GM11168 (cell line): ENCODE data around the gene MST1.
"Not testable (repeated sequence)": the region's sequence is repeated elsewhere in the genome, so short reads cannot be mapped to it uniquely, and the experiment has no call there.

Experiments
- in situ Hi-C: fragments of 300-500 bp; cut with MboI; formaldehyde crosslinking; loops from one replicate; pipeline ENCODE4 v1.12.0; 2022; ENCODE audit warnings: low sequenced_read_pairs; ENCODE audit not compliant: unreplicated experiment

Gene MST1

DNA sequence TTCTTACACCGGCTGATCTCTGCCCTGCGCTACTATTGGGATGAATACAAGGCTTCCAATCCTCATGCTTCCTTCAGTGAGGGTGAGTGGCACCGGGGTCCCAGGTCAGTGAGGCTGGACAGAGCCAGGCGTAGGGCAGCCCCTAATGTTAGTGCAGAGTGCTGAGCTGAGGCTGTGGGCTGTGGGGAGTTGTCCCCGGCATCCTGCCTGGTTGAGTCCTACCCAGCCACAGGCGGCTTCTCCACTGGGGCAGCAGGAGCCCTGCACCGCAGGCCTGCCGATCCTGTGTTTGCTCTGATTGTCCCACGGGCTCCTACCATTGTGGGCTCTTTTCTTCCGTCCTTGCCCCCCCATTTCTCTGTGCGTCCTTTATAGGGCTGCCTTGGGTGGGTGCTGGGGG is 13.4 kb upstream of the MST1 start:
- in situ Hi-C loops: no loop called here

DNA sequence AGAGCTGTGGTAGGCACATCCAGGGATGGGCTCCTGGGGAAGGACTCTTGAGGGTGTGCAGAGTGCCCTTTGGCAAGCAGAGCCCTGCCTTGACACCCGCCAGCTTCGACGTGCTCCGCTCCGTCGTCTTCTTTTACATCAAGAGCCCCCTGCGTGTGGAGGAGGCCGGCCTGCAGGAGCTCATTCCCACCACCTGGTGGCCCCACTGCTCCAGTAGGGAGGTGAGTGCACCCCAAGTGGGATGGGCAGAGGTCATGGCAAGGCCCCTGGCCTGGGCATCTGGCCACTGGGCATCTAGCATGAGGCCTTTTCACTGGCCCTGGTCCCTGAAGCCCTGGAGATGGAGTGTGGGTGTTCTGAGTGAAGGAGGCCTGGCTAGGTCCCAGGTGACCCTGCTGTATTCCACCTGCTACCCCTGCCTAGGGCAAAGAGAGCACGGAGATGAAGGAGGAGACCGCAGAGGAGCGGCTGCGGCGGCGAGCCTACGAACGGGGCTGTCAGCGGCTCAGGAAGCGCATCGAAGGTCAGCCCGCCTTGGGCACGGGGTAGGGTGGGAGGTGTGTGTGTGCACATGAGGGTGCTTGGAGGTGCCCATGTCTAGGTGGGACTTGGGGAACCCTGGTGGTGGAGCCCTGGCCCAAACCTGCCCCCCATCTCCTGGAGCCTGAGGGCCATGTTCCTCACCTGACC is 12.3 kb upstream of the MST1 start:
- in situ Hi-C loops: no loop called here

DNA sequence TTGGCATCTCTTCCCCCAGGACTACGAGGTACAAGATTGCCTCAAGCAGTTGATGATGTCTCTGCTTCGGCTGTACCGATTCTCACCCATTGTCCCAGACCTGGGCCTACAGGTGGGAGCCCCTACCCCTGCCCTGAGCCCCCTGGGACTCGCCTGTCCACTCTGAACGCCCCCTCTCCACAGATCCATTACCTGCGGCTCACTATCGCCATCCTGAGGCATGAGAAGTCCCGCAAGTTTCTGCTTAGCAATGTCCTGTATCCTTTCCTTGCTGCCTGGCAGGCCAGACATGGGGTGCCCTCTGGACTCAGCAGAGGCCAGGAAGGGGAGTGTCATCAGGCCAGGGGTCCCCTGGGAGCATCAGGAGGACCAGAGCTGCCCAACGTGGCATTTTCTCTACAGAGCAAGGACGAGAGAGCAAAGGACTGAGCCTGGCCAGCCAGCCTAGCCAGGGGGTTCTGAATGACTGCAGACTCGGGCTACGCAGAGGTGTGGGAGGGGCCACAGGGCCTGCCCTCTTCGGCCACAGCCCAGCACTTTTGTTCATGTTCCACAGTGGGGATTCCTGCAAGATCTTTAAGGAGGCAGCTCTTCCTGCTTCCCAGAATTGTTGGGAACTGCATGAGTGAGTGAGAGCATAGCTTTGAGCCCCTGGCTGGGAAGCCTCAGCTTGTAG is 11.3 kb upstream of the MST1 start:
- in situ Hi-C loops: no loop called here

DNA sequence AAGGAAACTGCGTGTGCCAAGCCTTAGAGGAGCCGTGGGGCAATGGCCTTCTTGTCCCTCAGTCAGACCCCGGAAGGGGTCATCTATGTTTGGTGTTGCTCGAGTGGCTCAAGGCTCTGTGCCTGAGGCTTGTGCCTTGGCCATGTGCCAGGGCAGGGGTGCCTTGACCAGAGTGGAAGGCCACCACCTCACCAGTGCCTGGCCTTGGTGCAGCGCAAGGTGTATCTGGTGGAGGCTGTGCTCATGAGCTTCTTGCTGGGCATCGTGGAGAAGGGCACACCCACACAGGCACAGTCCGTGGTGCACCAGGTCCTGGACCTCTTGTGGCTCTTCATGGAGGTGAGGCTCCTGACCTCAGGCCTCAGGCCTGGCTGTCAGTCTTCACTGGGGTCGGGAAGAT is 10.7 kb upstream of the MST1 start:
- in situ Hi-C loops: no loop called here

DNA sequence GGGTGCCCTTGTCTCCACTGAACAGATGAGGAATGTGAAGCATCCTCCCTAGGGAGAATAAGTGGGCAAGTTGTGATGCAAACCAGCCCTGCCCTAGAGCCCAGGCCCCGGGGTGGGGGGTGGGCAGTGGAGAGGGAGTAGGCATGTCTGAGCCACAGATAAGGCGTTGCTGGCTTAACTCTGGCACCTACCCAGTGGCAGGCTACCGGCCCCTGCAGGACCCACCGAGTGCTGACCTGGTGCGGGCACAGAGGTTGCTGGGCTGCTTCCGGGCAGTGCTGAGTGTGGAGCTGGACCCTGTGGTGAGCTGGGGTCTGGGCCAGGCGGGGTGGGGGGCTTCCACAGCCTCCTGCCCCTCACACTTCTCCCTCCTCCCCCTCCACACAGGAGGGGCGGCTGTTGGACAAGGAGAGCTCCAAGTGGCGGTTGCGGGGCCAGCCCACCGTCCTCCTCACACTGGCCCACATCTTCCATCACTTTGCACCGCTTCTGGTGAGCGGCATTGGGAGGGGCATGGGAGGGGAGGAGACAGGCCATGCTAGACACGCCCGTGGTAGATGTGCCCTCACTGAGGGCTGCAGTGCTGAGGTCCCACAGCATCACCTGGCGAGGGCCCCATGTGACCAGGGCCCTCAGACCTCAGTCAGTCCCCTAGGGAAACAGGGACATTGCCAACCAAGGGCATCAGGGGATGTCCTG is 10.2 kb upstream of the MST1 start:
- in situ Hi-C loops: no loop called here

DNA sequence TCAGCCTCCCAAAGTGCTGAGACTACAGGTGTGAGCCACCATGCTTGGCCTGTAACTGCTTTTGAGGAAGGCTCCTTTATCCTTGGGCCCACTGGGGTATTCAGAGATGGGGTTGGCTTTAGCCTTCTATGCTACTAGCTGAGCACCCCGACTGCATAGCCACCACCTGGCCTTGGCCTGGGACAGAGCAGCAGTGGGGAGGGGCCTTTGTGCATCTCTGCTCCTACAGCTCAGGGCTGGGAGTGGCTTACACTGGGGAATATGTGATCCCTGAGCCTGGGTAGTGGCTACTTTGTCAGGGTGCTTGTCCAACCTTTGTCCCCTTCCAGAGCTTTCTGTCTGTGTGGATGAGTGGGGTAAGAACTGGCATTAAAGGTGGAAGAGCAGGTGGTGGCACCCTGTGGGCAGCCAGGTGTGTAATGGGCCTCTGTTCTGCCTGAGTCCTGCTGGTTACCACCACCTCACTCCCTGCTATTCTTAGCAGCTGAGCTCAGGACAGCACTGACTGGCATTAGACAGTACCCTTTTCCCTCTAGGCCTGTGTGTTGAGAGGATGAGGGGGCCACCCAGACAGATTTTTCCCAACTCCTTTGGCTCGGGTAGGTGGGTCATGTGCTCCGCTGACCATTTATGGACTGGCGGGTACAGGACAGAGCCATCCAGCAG is 6.2 kb upstream of the MST1 start:
- in situ Hi-C loops: not testable (repeated sequence)

DNA sequence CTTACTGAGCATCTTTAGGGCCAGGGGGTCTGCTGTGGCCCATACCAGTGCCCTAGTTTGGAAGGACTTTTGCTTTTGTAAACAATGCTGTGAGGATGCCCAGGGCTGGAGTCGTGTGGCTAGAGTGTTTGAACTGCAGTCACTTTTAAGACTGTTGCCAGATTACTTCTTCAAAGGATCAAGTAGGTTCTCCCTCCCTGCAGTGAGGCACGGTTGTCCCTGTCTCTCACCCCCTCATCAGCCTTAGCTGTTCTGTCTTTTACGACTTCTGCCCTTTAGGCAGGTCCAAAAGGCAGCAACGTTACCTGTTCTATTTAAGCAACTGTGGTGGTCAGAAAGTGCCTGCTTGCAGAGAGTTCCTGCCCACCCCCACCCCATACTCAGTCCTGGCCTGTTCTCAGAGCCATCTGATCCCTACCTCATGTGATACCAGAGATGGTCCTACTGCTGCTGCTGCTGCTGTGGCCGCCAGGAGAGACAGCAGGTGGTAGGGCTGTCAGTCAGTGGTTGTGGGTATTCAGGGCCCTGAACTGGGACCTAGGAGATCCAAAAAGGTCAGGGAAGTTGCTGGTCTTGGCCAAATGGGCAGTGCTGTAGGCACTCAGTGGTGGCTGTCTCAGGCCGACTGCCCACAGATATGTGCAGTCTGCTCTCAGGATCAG is 5.3 kb upstream of the MST1 start:
- in situ Hi-C loops: not testable (repeated sequence)

DNA sequence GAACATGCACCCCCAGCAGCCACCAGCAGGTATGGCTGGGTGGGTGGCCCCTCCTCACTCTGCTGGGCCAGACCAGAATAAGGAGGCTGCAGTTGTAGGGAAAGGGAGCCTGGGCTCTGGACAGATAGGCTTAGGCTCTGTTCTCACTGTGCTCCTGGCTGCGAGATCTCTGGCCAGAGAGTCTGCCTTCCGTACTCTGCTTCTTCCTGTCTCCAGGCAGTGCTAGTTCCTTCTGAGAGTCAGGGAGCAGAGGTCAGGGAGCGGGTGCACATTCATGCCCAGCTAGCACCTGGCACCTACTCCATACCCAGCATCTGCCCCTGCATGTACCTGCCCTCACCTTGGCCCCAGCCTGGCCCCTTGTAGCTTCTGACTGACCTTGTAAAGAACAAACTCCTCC is 2.2 kb upstream of the MST1 start:
- in situ Hi-C loops: not testable (repeated sequence)

DNA sequence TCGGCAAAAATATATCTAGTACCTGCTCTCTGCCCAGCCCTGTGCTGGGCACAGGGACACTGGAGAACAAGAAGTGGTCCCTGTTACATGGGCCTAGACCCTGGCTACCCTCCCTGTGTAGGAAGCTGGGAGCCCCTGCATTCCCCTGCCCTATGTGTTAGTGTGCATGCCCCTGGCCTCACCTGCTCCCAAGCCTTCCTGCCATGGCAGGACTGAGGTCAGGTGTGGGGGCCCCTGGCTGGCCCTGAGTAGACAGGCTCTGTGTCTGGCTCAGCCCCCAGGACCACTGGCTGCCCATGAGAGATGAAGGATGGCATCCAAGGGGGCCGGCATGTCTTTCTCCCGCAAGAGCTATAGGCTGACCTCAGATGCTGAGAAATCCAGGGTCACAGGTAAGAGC is 1.6 kb upstream of the MST1 start:
- in situ Hi-C loops: not testable (repeated sequence)

DNA sequence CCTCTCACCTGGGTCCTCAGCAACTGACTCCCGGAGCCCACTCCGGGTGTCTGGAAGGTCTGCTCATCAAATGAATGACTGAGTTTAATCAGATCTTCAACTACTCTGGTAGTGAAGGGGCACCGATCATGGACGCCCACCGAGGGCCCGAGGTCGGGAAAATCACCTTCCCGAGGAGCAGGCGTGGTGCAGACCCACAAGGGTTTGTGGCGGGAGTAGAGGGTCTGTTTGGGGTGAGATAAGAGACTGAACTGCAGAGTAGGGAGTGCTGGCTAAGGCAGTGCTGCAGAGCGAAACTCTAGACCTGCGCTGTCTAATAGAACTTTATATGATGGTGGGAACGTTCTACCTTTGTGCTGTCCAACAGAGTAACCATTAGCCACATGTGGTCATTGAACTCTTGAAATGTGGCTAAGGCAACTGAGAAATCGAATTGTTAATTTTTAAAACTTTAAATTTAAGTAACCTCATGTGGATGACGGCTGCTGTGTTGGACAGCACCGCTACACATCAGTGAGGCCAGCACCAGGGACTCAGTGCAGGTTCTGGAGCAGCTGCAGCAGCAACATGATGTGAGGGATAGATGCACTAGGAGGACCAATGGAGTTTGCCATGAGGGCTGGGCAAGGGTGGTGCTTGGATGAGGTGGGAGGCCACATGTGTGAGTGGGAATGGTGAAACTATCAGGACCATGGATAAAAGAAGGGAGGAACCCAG is 792 bp upstream of the MST1 start:
- in situ Hi-C loops: not testable (repeated sequence)

DNA sequence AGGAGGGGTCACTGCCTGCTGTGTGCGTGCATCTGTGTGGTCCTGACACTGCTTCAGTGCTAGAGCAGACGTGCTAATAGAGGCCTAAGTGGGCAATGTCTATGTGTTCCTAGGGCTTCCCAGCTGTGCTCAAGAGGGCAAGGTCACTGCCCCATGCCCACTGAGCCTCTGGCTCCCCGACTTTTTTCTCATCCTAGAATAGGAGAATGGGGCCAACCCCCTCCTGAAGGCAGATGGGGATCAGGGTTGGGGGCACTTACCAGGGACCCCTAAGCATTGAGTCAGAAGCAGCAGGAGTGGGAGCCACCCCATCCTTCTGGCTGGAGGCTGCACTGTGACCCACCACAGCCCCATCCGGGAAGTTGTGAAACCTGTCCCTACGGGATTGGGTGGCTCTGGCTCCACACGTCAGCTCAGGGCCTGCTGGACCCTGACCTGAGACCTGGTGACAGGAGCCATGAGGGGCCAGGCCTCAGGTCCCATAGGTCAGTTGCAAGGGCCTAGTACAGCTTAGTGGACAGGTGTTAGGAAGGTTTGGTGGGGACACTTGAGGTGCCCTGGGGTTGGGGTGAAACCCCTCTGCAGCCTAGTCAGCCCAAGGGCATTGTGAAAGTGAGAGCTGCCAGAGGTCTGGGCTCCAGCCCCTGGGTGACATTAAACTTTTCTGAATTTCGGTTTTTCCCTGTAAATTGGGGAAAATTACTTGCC is 782 bp downstream of the MST1 start:
- in situ Hi-C loops: not testable (repeated sequence)

DNA sequence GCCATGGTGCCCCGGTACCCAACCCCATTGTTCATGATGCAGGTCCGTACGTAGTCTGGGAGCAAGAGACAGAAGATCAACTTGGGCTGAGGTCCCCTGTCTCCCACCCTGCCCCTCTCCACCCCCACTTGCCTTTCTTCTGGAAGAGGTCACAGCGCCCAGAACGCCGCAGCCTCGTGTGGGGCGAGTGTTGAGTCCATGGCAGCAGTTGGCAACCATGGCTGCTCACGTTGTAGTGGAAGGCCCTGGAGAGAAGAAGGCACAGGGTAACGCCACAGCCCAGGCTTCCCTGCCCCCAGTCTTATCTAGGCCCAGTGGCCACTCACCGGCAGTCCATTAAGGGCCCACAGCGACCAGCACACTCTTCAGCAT is 1.9 kb downstream of the MST1 start:
- in situ Hi-C loops: not testable (repeated sequence)

DNA sequence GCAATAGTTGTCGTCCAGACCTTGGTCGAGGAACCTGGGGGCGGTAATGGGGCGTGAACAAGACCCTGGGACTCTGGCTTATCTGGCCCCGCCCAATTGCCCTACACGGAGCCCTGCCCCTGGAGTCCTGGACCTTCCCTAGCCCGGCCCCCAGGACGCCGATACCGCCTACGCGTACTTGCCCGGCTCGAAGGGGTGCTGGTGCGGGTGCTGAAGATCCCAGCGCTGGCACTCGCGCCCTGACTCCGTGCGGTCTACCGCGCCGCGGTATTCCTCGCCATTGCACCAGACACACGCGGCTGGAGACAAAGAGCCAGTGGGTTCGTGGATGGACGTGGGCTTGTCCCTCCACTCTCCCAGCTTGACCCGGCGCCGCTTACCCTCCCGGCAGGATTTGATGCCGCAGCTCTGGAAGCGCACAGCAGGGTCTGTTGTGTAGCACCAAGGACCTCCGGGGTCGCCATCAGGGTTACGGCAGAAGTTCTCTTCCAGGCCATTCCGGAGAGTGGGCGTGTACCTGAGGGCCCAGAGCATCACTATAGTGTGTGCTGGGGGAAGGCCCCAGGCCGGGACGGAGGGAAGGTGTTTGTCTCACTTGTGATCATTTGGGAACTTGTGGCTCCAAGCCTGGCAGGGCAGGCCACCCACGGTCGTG is 2.4 kb downstream of the MST1 start:
- in situ Hi-C loops: not testable (repeated sequence)

DNA sequence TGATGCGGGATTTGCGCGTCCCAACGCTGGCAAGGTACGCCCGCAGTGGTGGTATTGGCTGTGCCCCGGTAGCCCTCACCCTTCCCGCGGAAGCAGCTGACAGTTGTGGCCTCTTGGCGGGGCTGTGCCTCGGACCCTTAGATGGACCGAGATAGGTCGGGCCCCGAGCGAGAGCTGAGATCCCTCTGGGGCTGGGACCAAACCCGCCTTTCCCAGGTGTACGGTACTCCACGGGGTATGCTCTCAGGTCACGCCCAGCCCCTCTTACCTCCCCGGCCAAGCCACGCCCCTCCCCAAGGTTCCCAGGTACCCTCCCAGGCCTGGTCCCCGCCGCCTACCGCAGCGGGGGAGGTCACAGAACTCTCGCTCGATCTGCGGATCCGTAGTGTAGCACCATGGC is 2.9 kb downstream of the MST1 start:
- in situ Hi-C loops: not testable (repeated sequence)

DNA sequence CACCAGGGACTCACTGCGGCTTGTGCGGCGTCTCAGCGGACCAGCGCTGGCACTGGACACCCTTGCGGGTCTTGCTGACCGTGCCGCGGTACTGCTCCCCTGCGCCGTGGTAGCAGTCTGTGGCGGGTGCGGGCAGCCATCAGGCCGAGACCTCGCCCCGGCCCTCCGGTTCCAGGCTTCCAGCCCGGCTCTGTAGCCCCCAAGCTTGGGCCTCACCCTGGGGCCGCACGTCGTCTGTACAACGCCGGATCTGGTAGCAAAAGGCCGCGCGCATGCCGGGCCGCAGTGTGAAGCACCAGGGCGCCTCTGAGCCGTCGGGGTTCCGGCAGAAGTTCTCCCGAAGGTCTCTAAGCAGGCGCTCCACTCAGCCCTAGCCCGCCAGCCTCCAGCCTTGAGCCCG is 3.4 kb downstream of the MST1 start:
- in situ Hi-C loops: not testable (repeated sequence)

DNA sequence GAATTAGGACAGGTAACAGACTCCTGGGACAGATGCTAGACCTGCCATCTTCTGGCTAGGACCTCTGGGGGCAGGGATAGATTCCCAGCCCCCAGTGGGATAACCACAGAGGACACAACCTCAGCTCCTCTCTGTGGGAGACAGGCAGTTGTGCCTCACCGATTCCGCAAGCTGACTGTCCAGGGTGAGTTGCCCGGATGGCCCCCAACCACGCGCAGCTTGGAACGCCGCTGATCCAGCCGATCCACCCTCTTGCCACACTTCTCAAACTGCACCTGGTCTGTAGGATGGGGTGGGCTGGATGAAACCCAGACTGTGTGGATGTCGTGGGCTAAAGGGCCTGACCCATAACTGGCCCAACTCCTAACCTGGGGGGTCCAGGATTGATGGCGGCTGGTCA is 4.2 kb downstream of the MST1 start:
- in situ Hi-C loops: not testable (repeated sequence)

DNA sequence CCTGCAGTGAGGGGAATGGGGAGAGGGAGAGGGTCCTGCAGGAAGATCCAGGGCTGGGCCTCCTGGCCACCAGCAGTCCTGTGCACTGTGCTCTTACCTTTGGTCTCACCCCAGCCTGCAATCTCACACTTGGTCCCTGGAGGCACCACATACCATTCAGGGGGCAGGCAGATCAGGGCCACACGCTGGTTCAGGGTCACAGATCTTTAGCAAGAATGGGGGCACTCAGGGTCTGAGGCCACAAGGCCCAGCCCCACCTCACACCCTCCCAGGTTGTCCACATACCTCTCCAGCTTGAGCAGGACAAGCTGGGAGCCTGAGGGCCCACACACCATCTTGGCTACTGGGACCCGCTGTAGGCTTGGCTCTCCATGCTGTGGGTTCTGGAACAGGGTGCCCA is 4.8 kb downstream of the MST1 start:
- in situ Hi-C loops: not testable (repeated sequence)

DNA sequence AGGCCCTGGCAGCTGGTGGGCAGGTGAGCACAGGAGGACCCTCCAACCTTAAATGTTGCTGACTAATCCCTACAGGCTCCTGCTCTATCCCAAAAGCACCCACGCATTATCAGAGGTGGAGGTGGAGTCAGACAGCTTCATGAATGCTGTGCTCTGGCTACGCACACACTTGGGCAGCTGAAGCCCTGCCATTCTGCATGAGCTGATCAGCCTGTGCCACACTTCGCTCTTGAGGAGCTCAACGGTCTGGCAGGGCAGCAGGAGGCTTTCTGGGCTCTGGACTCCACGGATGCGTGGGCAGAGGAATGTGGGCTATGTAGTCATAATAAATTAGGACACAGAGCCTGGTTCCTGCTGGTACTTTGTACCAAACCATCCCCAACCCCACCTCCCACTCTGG is 6.1 kb downstream of the MST1 start:
- in situ Hi-C loops: no loop called here

DNA sequence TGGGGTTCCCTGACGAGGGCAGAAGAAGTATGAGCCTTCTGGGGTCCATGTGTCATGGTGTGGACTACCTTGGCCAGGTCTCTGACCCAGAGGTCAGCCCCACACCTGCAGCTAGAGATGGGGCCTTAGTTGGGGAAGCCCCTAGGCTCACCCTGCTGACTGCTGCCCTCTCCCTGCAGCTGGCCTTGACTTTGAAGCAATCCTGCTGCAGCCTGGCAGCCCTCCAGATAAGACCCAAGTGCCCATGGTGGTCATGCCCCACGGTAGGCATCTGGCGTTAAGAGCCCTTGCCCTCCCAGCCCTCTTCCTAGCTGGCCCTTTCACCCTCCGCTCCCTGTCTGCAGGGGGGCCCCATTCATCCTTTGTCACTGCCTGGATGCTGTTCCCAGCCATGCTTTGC is 7.7 kb downstream of the MST1 start:
- in situ Hi-C loops: no loop called here
